H1 (cell line): ENCODE data around the gene BTC.

ENCODE experiments used
- MAX ChIP-seq: IDR thresholded peaks from 2 replicates; pipeline ENCODE4 v1.6.1; 2012; ENCODE audit warnings: inconsistent platforms
- RAD21 ChIP-seq, 2 experiments: IDR thresholded peaks in 1 of 2; conservative IDR thresholded peaks in 1 of 2; 2 replicates each; pipeline ENCODE4 v1.6.1; 2011; ENCODE audit warnings: low read depth in 2 of 2, low read length in 2 of 2, improper control_type of control experiment in 1 of 2, inconsistent platforms in 1 of 2, mild to moderate bottlenecking in 1 of 2, moderate library complexity in 1 of 2
- TAF1 ChIP-seq: IDR thresholded peaks from 2 replicates; pipeline ENCODE4 v1.6.1; 2011; ENCODE audit warnings: mild to moderate bottlenecking, low read depth, low read length

- TF ChIP-seq RAD21 (IDR thresholded peaks at IDR 0.05 in 1 of 2, conservative IDR thresholded peaks at IDR 0.05 in 1 of 2; ENCODE audit: low read depth in 2 of 2, low read length in 2 of 2) = peak; percentile 4 to 34; a peak in 2 of 4 replicates
- TF ChIP-seq TAF1 = no peak
- TF ChIP-seq MAX = 0 out of 2 replicates have a peak, but pooled peaks have one; percentile 25
Observed at GRCh38 chr4:74794382-74795010, at the start of gene BTC.
